Activated naive CD8-positive, alpha-beta T cell (primary cell): ENCODE results near the gene CHI3L2.

Source experiments
- H3K27ac Mint-ChIP-seq: one replicate; pipeline ENCODE4 v1.8.0; 2021; ENCODE audit warnings: mixed read lengths
- H3K27me3 Mint-ChIP-seq: one replicate; pipeline ENCODE4 v1.8.0; 2021; ENCODE audit warnings: mixed read lengths
- H3K36me3 Mint-ChIP-seq: one replicate; pipeline ENCODE4 v1.8.0; 2021; ENCODE audit warnings: mixed read lengths
- H3K4me1 Mint-ChIP-seq: one replicate; pipeline ENCODE4 v1.8.0; 2021; ENCODE audit warnings: low read depth, mixed read lengths
- H3K4me3 Mint-ChIP-seq: one replicate; pipeline ENCODE4 v1.8.0; 2021; ENCODE audit warnings: mild to moderate bottlenecking, mixed read lengths
- H3K9me3 Mint-ChIP-seq: one replicate; pipeline ENCODE4 v1.8.0; 2021; ENCODE audit warnings: low read depth, mixed read lengths

The CHI3L2 gene

GRCh38 chr1:111242805-111243523, 15.5 kb downstream of the CHI3L2 start:
- peaks cover 3% of the 10 kb centered on the region for H3K9me3 Mint-ChIP-seq
- peaks cover 25% of the 10 kb centered on the region for H3K36me3 Mint-ChIP-seq
- H3K27me3 Mint-ChIP-seq: no peaks in the 10 kb centered on the region
- H3K4me1 Mint-ChIP-seq: no peaks in the 10 kb centered on the region
- H3K4me3 Mint-ChIP-seq: no peak overlapping the region
- H3K27ac Mint-ChIP-seq: no peak overlapping the region

- Mint-ChIP-seq H3K9me3 (no peaks in the 10 kb centered on the region), H3K36me3 (peaks cover 5% of the 10 kb centered on the region)
Observed at GRCh38 chr1:111247125-111247838, 19.8 kb downstream of the CHI3L2 start.

GRCh38 chr1:111249960-111250359, 22.4 kb downstream of the CHI3L2 start:
- no peaks in the 10 kb centered on the region for H3K9me3 Mint-ChIP-seq
- H3K4me1 Mint-ChIP-seq: peaks cover 28% of the 10 kb centered on the region
- H3K4me3 Mint-ChIP-seq: no peak overlapping the region
- H3K27ac Mint-ChIP-seq: no peak overlapping the region
- H3K27me3 Mint-ChIP-seq: no peaks in the 10 kb centered on the region
- H3K36me3 Mint-ChIP-seq: no peaks in the 10 kb centered on the region

More at GRCh38 chr1:111247125-111247838, 19.8 kb downstream of the CHI3L2 start:
- Mint-ChIP-seq H3K4me1 (peaks cover 19% of the 10 kb centered on the region), H3K27me3 (no peaks in the 10 kb centered on the region), H3K4me3 (no peak overlapping the region), H3K27ac (no peak overlapping the region)

GRCh38 chr1:111251570-111251969, 24.1 kb downstream of the CHI3L2 start:
- H3K36me3 Mint-ChIP-seq: no peaks in the 10 kb centered on the region
- H3K27ac Mint-ChIP-seq: peak overlapping the region; percentile 18
- peaks cover 30% of the 10 kb centered on the region for H3K4me1 Mint-ChIP-seq
- no peaks in the 10 kb centered on the region for H3K27me3 Mint-ChIP-seq
- no peaks in the 10 kb centered on the region for H3K9me3 Mint-ChIP-seq
- H3K4me3 Mint-ChIP-seq: no peak overlapping the region

GRCh38 chr1:111252786-111253185, 25.3 kb downstream of the CHI3L2 start:
- H3K4me3 Mint-ChIP-seq: no peak overlapping the region
- no peaks in the 10 kb centered on the region for H3K36me3 Mint-ChIP-seq
- H3K27me3 Mint-ChIP-seq: no peaks in the 10 kb centered on the region
- no peaks in the 10 kb centered on the region for H3K9me3 Mint-ChIP-seq
- peaks cover 30% of the 10 kb centered on the region for H3K4me1 Mint-ChIP-seq
- H3K27ac Mint-ChIP-seq: no peak overlapping the region

GRCh38 chr1:111253876-111254275, 26.4 kb downstream of the CHI3L2 start:
- peaks cover 30% of the 10 kb centered on the region for H3K4me1 Mint-ChIP-seq
- no peak overlapping the region for H3K4me3 Mint-ChIP-seq

GRCh38 chr1:111256988-111257658, 29.6 kb downstream of the CHI3L2 start:
- H3K27me3 Mint-ChIP-seq: no peaks in the 10 kb centered on the region
- H3K9me3 Mint-ChIP-seq: peaks cover 2% of the 10 kb centered on the region
- H3K27ac Mint-ChIP-seq: no peak overlapping the region
- H3K4me1 Mint-ChIP-seq: peaks cover 13% of the 10 kb centered on the region
- H3K36me3 Mint-ChIP-seq: peaks cover 1% of the 10 kb centered on the region
- H3K4me3 Mint-ChIP-seq: no peak overlapping the region

More at GRCh38 chr1:111253876-111254275, 26.4 kb downstream of the CHI3L2 start:
- H3K9me3 Mint-ChIP-seq: no peaks in the 10 kb centered on the region
- H3K27ac Mint-ChIP-seq: no peak overlapping the region
- H3K27me3 Mint-ChIP-seq: no peaks in the 10 kb centered on the region
- no peaks in the 10 kb centered on the region for H3K36me3 Mint-ChIP-seq

GRCh38 chr1:111267801-111268508, 40.4 kb downstream of the CHI3L2 start:
- H3K9me3 Mint-ChIP-seq: peaks cover 23% of the 10 kb centered on the region
- H3K27ac Mint-ChIP-seq: no peak overlapping the region
- H3K4me3 Mint-ChIP-seq: no peak overlapping the region
- peaks cover 13% of the 10 kb centered on the region for H3K27me3 Mint-ChIP-seq
- peaks cover 19% of the 10 kb centered on the region for H3K36me3 Mint-ChIP-seq
- peaks cover 15% of the 10 kb centered on the region for H3K4me1 Mint-ChIP-seq

- H3K27ac Mint-ChIP-seq: no peak overlapping the region
- peaks cover 13% of the 10 kb centered on the region for H3K27me3 Mint-ChIP-seq
- peaks cover 10% of the 10 kb centered on the region for H3K9me3 Mint-ChIP-seq
- peaks cover 22% of the 10 kb centered on the region for H3K4me1 Mint-ChIP-seq
- H3K36me3 Mint-ChIP-seq: peaks cover 8% of the 10 kb centered on the region
- H3K4me3 Mint-ChIP-seq: no peak overlapping the region
Observed at GRCh38 chr1:111269825-111270406, 42.4 kb downstream of the CHI3L2 start.

- Mint-ChIP-seq H3K9me3 (peaks cover 3% of the 10 kb centered on the region), H3K4me3 (peak overlapping the region; percentile 76), H3K27ac (no peak overlapping the region), H3K27me3 (peaks cover 13% of the 10 kb centered on the region), H3K4me1 (peaks cover 28% of the 10 kb centered on the region), H3K36me3 (peaks cover 4% of the 10 kb centered on the region)
Observed at GRCh38 chr1:111270771-111271463, 43.4 kb downstream of the CHI3L2 start.

GRCh38 chr1:111271464-111271801, 43.9 kb downstream of the CHI3L2 start:
- peaks cover 32% of the 10 kb centered on the region for H3K4me1 Mint-ChIP-seq
- H3K27ac Mint-ChIP-seq: no peak overlapping the region
- no peaks in the 10 kb centered on the region for H3K9me3 Mint-ChIP-seq
- H3K36me3 Mint-ChIP-seq: peaks cover 7% of the 10 kb centered on the region
- H3K27me3 Mint-ChIP-seq: peaks cover 13% of the 10 kb centered on the region
- peak overlapping the region; percentile 76 for H3K4me3 Mint-ChIP-seq

GRCh38 chr1:111272081-111272480, 44.6 kb downstream of the CHI3L2 start:
- Mint-ChIP-seq H3K27ac (no peak overlapping the region), H3K4me1 (peaks cover 34% of the 10 kb centered on the region), H3K4me3 (peak overlapping the region; percentile 76), H3K27me3 (peaks cover 13% of the 10 kb centered on the region), H3K36me3 (peaks cover 7% of the 10 kb centered on the region), H3K9me3 (no peaks in the 10 kb centered on the region)

- Mint-ChIP-seq H3K4me3 (no peak overlapping the region), H3K4me1 (peaks cover 34% of the 10 kb centered on the region), H3K27me3 (peaks cover 13% of the 10 kb centered on the region), H3K36me3 (peaks cover 7% of the 10 kb centered on the region), H3K9me3 (no peaks in the 10 kb centered on the region), H3K27ac (no peak overlapping the region)
Observed at GRCh38 chr1:111274653-111275052, 47.1 kb downstream of the CHI3L2 start.

GRCh38 chr1:111275079-111275478, 47.6 kb downstream of the CHI3L2 start:
- Mint-ChIP-seq H3K27me3 (peaks cover 10% of the 10 kb centered on the region), H3K36me3 (peaks cover 7% of the 10 kb centered on the region), H3K4me3 (no peak overlapping the region), H3K27ac (no peak overlapping the region), H3K9me3 (no peaks in the 10 kb centered on the region), H3K4me1 (peaks cover 34% of the 10 kb centered on the region)
